Measurements from ENCODE around the gene LMX1B.

The LMX1B gene

DNA sequence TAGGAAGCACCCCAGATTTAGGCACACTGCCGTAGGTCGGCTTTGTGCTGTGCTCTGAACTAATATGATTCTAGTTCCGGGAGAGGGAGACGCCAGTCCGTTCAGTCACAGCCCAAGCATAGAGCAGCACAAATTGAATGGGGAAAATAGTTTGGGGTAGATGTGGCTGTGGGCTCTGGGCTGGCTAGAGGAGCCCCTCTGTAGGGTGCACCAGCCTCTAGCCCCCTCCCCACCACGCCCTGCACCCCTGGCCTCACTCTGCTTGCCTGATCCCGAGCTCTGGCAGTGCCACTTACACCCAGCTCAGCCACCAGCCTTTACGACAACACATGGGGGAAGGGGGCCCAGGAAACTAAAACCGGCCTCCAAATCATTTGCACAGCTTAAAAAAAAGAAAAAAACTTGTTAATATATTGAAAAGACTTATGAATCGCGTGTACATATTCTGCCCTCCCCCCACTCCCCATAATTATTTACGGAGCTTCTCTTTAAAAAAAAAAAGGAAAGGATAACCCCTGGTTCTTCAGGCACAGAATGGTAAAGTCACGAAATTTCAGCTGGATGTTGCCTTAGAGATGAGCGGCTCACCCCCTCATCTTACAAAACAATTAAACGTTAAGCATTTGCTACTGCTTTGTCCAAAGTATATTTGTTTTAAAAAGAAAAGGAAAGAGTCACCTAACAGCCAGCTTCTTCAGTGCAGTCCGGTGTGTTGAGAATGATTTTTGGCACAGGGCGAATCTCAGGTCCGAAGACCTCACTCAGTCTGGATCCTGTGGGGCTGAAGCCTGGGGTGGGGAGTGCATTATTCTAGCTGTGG lies 3.5 kb downstream of the LMX1B start:
- Histone ChIP-seq H3K4me1 (ENCODE audit: low read depth, poor library complexity, severe bottlenecking) (peaks cover under 1% of the 10 kb centered on the region), H3K79me2 (ENCODE audit: insufficient read depth, low read depth) (no peaks in the 10 kb centered on the region), H3K4me2 (no peak overlapping the region), H2AFZ (ENCODE audit: low read depth) (no peak overlapping the region), H3K4me3 (IDR thresholded peaks at IDR 0.05; ENCODE audit: insufficient read depth, low read depth, low read length) (no peak overlapping the region), H3K27me3 (ENCODE audit: insufficient read depth, low read depth) (peaks cover 78% of the 10 kb centered on the region), H3K27ac (no peak overlapping the region), H3K9ac (no peak overlapping the region), H4K20me1 (ENCODE audit: insufficient read depth) (no peaks in the 10 kb centered on the region), H3K36me3 (ENCODE audit: insufficient read depth) (no peaks in the 10 kb centered on the region)
- TF ChIP-seq, protein P1, sequence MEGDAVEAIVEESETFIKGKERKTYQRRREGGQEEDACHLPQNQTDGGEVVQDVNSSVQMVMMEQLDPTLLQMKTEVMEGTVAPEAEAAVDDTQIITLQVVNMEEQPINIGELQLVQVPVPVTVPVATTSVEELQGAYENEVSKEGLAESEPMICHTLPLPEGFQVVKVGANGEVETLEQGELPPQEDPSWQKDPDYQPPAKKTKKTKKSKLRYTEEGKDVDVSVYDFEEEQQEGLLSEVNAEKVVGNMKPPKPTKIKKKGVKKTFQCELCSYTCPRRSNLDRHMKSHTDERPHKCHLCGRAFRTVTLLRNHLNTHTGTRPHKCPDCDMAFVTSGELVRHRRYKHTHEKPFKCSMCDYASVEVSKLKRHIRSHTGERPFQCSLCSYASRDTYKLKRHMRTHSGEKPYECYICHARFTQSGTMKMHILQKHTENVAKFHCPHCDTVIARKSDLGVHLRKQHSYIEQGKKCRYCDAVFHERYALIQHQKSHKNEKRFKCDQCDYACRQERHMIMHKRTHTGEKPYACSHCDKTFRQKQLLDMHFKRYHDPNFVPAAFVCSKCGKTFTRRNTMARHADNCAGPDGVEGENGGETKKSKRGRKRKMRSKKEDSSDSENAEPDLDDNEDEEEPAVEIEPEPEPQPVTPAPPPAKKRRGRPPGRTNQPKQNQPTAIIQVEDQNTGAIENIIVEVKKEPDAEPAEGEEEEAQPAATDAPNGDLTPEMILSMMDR (conservative IDR thresholded peaks at IDR 0.05; ENCODE audit: low read depth, low read length) = no peak

DNA sequence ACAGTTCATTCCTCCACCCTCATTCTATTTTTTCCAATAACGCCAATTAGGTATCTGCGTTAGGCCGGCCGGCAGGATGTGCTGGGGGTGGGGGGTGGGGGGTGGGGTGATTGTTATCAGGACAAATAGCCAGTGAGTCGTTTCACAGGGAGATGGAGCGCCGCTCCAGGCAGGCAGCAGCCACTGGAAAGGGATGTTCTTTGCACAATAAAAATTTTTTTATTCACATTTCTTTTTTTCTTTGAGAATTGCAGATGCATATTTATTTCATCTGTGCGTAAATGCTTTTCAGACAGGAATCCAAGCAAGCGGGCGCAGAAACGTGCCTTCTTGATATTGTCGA lies 4.1 kb downstream of the LMX1B start:
- TF ChIP-seq, protein P1 (conservative IDR thresholded peaks at IDR 0.05; ENCODE audit: low read depth, low read length) = no peak
- Histone ChIP-seq H3K36me3 (ENCODE audit: insufficient read depth) (no peaks in the 10 kb centered on the region), H2AFZ (ENCODE audit: low read depth) (no peak overlapping the region), H3K4me2 (no peak overlapping the region), H3K4me3 (IDR thresholded peaks at IDR 0.05; ENCODE audit: insufficient read depth, low read depth, low read length) (no peak overlapping the region), H3K27ac (no peak overlapping the region), H3K27me3 (ENCODE audit: insufficient read depth, low read depth) (peaks cover 78% of the 10 kb centered on the region), H3K79me2 (ENCODE audit: insufficient read depth, low read depth) (no peaks in the 10 kb centered on the region), H3K4me1 (ENCODE audit: low read depth, poor library complexity, severe bottlenecking) (no peaks in the 10 kb centered on the region), H3K9ac (no peak overlapping the region), H4K20me1 (ENCODE audit: insufficient read depth) (no peaks in the 10 kb centered on the region)

DNA sequence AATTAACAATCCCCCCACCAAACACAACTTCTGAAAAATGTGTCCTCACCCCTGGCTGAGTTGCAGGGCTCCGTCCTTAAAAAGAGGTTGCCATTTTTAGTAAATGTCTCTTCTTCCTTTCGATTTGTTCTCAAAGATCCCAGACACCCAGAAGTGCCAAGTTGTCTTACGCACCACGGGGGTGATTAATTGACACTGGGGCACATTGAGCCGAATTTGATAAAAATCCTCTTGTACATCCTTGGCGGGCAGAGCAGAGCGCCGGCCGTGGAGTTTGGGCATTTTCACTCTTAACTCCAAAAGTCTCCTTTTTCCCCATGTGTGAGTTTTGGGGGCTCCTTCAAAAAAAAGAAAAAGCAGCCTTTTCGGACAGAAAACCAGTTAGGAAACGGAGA lies 4.5 kb downstream of the LMX1B start:
- no peak overlapping the region for H3K27ac ChIP-seq
- H3K4me3 ChIP-seq (IDR thresholded peaks at IDR 0.05; ENCODE audit: insufficient read depth, low read depth, low read length) = no peak overlapping the region
- no peak overlapping the region for H2AFZ ChIP-seq (ENCODE audit: low read depth)
- no peaks in the 10 kb centered on the region for H4K20me1 ChIP-seq (ENCODE audit: insufficient read depth)
- no peaks in the 10 kb centered on the region for H3K4me1 ChIP-seq (ENCODE audit: low read depth, poor library complexity, severe bottlenecking)
- no peaks in the 10 kb centered on the region for H3K79me2 ChIP-seq (ENCODE audit: insufficient read depth, low read depth)
- H3K4me2 ChIP-seq = no peak overlapping the region
- H3K9ac ChIP-seq = no peak overlapping the region
- TF ChIP-seq, protein P1 (conservative IDR thresholded peaks at IDR 0.05; ENCODE audit: low read depth, low read length) = no peak
- no peaks in the 10 kb centered on the region for H3K36me3 ChIP-seq (ENCODE audit: insufficient read depth)
- H3K27me3 ChIP-seq (ENCODE audit: insufficient read depth, low read depth) = peaks cover 78% of the 10 kb centered on the region

DNA sequence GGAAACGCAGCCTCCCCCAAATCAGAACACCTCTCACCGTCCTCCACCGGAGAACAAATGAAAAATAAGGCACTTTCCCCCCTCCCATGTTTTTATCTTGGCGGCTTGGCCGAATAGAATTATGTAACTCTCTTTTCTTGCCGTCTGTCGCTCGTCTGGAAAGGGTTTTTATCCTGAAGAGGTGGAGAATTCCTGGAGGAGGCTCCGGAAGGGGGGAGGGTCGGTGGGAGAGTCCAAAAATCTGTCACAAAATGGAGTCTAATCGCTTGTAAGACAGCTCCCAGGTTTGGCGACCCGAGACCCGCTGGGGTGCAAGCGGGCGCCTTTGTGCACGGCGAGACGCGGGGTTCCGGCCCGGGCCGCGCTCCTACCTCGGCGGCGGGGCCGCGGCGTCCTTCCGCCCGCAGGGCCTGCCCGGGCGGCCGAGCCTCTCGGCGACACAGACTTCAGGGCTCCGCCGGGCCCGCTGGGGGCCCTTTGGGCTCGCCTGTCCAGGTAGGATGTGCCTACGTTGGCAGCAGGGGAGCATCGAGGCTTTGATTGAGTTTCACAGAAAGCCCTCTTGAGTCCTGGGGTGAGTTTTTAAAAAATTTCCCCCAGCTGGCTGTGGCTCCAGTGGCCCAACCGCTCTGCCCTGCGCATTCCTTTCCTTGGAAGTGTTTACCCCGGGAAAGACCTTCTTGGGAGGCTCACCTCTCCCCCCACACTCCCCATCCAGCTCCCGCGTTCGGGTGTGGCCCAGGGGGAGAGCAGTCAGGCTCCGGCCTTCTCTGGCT lies 5.0 kb downstream of the LMX1B start:
- H3K36me3 ChIP-seq (ENCODE audit: insufficient read depth) = no peaks in the 10 kb centered on the region
- H3K79me2 ChIP-seq (ENCODE audit: insufficient read depth, low read depth) = no peaks in the 10 kb centered on the region
- H3K9ac ChIP-seq = no peak overlapping the region
- TF ChIP-seq, protein P1 (conservative IDR thresholded peaks at IDR 0.05; ENCODE audit: low read depth, low read length) = no peak
- peaks cover 80% of the 10 kb centered on the region for H3K27me3 ChIP-seq (ENCODE audit: insufficient read depth, low read depth)
- H3K27ac ChIP-seq = no peak overlapping the region
- H3K4me2 ChIP-seq = no peak overlapping the region
- no peak overlapping the region for H3K4me3 ChIP-seq (IDR thresholded peaks at IDR 0.05; ENCODE audit: insufficient read depth, low read depth, low read length)
- no peaks in the 10 kb centered on the region for H4K20me1 ChIP-seq (ENCODE audit: insufficient read depth)
- H2AFZ ChIP-seq (ENCODE audit: low read depth) = no peak overlapping the region
- H3K4me1 ChIP-seq (ENCODE audit: low read depth, poor library complexity, severe bottlenecking) = no peaks in the 10 kb centered on the region
